GM21423 (cell line): ENCODE results near the gene NFYC.
"Not testable (repeated sequence)": the region's sequence is repeated elsewhere in the genome, so short reads cannot be mapped to it uniquely, and the experiment has no call there.

Source experiments
- ATAC-seq: cut with Tn5 transposase; IDR thresholded peaks from one replicate; pipeline ENCODE4 v1.9.1; 2021; ENCODE audit warnings: mild to moderate bottlenecking, moderate library complexity; ENCODE audit not compliant: unreplicated experiment

Gene NFYC

DNA sequence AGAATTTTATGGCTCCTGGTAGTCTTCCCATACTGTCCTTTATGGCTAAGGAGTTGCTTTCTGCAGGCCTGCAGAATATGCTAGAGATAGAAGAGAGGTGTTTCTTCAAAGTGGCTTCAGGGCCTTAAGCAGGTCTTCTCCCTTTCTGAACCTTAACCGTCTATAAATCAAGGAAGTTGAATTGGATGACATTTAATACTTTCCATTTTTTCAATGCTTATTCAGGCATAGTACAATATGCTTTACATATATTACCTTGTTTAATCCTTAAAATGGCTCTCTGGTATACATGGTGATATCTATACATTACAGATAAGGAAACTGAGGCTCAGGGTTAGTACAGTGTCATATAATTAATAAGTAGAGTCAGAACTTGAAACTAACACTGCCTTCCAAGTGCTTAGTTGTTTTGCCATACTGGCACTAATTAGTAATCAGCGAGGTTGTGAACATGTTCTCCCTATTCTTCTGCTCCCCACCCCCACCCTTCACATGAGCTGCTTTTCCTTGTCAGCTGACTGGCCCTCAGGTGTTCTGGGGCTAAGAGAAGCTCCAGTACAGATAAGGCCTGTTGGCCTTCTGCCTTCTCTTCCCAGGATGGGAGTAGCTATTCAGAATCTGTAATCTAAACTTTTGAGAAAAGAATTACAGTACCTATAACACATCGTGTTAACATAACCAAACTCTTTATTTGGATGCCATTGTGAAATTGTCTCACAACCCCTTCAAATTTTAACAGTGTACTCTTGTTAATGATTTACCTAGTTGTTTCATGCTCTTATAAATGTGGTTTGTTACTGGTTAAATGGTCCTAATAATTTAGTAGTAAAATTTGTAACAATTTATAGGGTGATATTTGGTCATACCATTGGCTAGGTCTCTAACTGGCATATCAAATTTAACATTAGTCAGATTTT is 13.6 kb downstream of the NFYC start:
- ATAC-seq = no peak

DNA sequence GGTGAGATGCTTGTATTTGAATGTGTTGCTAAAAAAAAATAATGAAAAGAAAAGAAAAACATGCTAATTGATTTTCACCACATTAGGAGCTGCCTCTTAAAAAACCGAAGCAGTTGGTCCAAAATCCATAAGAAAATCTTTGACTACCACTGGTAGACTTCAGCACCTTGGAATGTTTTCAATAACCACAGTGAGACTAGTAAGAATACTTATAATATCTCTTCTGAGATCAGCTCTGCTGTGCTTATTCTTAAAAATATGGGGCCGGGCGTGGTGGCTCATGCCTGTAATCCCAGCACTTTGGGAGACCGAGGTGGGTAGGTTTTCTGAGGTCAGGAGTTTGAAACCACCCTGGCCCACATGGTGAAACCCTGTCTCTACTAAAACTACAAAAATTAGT is 15.1 kb downstream of the NFYC start:
- no peak for ATAC-seq

DNA sequence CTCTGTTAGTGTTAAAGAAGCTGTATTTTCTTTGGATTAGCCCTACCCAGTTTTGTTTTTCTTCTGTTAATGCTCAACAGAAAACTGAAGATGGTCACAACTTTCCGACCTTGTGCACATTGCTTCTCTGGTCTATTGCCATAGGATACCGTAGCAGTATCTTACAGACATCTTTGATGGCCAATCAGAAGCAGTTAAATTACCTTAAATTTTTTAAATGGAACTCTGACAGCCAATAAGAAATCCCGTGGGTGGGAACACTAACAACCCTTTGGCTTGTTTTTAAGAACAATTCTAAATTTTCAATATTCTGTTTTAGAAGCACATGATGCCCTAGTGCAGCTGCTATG is 17.2 kb downstream of the NFYC start:
- peak; percentile 68 for ATAC-seq

DNA sequence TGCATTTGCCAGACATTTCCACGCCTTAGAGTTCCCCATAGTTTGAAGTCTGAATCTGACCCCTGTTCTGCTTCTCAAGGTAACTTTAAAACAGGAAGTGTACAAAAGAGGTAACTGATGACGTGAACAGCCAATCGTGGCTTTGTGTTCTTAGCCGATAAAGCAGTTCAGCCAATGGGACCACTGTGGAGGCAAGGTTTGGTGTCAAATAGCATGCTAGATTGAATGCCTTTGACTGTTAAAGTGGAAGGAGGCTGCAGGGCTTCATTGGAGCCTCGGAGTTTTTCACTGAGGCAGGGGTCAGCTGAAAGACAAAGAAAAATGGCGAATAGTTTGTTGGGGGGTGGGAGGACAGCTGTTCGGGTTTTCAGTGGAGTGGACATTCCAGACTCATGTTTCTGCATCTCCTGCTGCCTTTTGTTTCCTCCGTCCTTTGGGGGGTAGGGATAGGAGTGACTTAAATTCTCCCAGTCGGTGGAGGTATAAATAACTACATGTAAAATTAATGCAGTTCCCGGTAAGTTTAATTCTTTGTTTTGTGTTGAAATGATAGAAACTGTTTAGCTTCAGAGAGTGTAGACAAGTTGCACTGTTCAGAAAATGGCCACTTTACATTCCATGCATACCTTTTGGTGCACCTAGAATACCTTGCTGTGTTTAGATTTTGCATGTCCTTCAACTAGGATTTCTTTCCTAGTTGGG is 17.7 kb downstream of the NFYC start:
- peak; percentile 84 for ATAC-seq

DNA sequence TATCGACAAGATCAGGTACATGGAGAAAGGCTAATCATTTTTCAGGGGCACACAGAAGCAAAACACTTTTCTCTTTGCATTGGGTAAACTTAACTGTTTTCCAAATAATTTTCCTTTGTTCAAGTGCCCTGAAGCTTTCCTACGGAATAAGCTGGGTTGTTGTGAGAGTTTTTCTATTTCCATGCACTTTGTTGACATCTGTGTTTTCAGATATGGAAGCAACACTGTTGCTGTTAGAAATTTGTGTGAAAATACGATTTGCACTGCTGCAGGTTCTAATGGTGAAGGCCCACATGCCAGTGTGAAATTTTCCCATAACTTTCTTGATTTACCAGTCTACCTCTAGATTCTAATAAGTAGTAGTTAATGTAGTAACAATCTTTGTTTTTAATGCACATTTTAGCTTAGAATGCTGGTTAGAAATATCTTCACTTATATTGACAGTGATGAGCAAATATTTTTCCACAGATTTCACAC is 18.3 kb downstream of the NFYC start:
- no peak for ATAC-seq

DNA sequence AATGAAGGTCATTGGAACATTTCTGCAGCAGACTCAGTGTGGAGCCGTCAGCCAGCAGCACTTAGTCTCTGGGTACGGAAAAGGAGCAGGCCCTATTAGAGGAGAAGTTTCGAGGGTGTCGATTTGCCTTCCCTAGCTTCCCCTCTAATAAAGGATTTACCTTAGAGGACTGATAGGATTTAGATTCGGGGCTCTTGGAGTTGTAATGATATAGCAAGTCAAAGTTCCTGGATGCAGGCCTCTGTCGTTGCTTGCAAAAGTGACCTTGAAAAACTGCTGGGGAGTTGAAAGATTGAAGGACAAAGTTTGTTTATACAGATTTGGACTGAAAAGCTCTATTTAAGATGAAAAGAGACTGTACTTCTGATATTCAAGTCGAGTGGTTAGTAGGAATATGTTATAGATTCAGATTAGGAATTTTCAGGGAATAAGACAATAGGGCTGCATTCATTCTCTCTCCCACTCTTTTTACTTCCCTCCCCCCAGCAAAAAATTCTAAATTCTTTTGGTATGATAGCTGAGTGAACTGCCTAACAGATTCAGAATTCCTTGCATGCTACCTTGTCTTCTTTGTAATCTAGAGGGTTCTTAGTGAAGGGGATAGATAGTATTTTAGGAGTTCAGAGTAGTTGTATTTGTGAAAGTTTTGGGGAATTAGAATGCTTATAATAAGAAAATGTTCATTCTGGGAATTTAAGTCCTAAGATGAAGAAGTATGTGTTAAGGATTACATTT is 19.2 kb downstream of the NFYC start:
- no peak for ATAC-seq

DNA sequence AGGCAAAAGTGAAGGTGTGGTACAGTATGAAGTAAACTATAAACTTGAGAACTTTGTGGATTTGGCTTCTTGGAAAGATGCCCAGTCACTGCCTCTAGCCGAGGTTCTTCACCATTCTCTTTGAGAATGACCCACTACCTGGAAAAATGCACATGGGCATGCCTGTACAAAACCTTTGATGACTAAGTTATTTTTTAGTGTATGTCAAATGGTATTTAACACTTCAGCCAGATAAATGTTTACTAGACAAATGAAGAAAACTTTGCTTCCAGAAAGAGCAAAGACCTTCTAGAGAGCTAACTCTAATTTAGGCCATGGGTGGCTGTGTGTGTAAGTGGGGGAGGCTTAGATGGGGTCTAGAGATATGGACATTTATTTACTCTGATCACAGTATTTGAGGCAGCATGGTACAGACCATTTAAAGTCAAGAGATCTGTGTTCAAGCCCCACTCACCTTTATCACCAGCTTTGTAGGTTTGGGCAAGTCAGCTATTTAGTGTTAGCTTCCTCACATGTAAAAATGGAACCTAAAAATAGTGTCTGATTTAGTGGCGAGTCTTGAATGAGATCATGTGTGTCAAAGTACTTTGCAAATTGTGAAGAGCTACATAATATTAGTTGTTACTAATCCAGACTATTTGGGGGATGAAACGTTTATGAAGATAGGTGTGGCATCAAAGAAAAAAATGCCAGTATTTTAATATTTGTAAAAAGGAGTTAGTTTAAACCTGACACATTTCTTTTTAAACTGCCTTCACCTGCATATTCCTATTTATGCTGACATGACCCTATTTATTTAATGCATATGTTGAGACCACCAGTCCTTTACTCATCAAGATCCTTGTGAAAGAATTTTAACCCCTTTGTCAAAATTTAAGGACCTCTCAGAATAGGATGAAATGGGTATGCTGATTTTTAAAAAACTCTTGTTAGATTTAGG is 20.2 kb downstream of the NFYC start:
- ATAC-seq = no peak

DNA sequence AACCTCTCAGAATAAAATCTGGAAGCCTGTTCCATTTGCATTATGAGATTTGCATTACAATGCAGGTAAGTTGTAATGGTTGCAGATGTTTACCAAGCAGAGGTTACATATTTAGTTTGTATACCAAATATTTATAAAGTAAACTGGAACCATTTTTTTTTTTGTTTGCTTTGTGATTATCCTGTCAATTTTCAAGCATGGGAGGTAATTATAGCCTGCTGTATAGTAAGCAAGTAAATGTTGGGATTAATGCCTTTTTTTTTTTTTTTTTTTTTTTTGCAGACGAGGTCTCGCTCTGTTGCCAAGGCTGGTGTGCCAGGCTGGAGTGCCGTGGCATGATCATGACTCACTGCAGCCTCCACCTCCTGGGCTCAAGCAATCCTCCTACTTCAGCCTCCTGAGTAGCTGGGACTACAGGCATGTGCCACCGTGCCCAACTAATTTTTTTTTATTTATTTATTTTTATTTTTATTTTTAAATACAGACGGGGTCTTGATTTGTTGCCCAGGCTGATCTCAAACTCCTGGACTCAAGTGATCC is 21.0 kb downstream of the NFYC start:
- ATAC-seq = no peak

DNA sequence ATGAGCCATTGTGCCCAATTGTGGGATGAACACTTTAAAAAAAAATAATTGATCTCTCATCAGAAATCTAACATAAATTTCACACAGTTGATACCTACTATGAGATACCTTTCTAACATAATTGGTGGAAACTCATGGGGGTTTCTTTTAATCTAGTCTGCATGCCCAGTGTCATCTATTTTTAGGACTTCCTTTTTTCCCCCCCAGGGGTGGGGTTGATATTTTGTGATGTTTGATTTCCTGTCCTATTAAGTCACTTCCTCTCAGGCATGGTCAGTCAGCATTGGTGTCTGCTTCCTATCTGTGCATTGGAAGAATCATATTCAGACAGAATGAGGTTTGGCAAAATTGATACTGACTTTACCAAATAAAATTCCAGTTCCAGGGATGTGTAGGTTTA is 21.5 kb downstream of the NFYC start:
- ATAC-seq = no peak

DNA sequence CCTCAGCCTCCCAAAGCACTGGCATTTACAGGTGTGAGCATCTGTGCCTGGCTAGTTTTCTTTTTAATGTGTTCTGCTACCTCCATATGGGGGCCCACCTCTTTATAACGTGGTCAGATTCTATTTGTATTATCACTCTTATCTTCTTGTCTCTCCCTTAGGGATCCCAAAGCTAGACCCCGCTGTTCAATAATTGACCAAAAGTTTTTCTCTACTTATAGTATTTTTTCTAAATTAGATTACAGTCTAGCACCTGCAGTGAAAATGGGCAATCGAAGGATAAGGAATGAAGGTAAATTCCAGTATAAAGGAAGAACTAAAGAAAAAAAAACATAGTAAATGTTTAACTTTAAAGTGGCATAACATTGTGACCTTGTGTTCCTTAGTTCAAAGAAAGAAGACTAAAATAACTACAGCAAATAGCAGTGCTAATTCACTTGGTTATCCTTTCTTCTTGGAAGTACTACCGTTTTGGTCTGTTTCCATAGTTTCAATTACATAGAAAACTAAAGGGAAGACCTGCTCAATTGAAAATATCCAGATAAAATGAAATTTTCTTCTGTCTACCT is 24.1 kb downstream of the NFYC start:
- no peak for ATAC-seq

DNA sequence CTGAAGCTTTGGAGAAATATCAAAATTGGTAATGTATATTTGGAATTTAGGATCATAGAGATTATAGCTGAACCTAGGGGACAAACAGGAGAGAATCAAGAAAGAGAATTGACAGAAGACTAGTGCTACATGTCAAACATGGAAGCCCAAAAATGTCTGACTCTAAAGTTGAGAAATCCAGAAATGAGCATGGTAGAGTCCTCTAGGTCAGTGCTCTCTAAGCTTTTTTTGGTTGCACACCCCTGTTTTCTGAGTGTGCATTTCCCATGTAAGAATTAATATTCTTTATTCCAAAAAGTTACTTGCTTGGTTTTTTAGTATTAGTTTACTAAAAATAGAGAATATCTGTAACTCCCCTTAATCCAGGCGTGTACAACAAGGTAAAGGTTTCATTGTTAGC is 25.6 kb downstream of the NFYC start:
- no peak for ATAC-seq

DNA sequence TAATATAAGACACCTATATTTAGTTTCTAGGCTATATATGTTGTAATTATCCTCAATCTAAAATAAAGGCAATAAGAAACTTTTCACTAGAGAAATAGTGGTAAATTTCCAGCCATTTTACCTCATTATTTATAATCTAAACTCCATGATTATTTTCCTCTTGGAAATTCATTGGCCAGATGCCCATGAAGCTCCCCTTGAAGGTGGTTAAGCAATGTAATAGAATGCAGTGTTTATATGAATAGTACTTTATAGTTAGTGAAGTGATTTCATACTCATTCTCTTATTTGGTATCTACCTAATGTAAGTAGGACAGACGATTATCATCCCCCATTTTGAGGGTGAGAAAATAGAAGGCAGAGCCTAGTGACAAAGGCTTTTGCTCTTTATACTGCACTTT is 26.5 kb downstream of the NFYC start:
- no peak for ATAC-seq

DNA sequence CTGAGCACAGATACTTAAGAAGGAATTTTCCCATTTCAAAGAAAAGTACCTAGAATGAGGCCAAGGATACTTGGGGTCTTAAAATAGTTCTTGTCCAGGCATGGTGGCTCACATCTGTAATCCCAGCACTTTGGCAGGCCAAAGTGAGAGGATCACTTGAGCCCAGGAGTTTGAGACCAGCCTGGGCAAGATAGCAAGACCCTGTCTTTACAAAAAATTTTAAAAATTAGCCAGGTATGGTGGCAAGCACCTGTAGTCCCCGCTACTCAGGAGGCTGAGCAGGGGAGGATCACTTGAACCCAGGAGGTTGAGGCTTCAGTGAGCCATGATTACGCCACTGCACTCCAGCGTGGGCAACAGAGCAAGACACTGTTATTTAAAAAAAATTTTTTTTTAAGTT is 29.0 kb downstream of the NFYC start:
- no peak for ATAC-seq

DNA sequence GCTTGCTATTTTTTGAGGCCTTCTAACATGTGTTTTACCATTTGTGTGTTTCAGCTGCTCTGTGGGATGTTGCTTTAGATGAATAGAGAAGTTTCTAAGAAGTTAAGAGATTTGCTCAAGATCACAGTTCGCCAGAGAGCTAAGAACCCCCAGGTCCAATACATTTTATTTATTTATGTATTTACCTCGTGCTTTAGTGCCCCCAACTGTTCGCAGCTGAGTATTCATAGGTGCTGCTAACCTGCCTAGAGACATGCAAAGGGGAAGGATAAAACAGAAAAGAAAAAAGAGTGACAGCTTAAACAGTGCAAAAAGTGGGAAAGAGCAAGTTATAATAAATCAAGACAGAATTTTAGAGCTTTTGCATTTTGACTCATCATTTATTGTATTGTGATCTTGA is 31.1 kb downstream of the NFYC start:
- no peak for ATAC-seq

DNA sequence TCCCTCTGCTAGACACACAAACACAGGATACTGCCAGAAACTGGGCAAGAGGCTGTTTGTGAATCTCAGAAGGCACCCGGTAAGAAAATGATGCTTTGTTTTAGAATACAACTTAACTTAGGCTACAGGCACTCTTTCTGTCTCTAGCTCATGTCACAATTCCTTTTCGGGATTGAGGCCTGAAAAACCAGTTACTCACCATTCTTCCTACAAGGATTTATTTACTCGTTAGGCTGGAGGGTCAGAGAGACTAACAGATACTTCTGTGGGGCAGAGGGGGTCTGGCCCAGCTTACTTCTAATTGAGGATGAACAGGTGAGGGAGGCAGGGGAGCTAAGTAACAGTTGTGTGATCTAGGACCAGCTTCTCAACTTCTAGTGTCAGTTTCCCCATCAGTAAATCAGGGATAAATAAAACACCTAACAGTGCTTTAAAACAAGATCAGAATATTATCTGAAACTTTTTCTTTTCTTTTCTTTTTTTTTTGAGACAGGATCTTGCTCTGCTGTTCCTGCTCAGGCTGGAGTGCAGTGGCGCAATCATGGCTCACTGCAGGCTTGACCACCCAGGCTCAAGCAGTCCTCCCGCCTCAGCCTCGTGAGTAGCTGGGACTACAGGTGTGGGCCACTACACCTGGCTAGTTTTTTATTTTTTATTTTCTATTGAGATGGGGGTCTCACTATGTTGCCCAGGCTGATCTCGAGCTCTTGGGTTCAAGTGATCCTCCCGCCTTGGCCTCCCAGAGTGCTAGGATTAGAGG is 31.9 kb downstream of the NFYC start:
- ATAC-seq = no peak

DNA sequence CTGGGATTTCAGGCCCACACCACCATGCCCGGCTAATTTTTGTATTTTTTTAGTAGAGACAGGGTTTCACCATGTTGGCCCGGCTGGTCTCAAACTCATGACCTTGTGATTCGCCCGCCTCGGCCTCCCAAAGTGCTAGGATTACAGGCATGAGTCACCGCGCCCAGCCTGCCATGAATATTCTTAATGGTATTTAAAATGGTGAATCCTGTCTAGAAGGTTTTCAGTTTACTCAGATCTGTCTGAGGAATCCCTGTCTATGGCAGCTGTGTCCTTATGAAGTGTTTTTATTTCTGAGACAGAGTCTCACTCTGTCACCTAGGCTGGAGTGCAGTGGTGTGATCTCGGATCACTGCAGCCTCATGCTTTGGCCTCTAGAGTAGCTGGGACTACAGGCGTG is 36.2 kb downstream of the NFYC start:
- not testable (repeated sequence) for ATAC-seq

DNA sequence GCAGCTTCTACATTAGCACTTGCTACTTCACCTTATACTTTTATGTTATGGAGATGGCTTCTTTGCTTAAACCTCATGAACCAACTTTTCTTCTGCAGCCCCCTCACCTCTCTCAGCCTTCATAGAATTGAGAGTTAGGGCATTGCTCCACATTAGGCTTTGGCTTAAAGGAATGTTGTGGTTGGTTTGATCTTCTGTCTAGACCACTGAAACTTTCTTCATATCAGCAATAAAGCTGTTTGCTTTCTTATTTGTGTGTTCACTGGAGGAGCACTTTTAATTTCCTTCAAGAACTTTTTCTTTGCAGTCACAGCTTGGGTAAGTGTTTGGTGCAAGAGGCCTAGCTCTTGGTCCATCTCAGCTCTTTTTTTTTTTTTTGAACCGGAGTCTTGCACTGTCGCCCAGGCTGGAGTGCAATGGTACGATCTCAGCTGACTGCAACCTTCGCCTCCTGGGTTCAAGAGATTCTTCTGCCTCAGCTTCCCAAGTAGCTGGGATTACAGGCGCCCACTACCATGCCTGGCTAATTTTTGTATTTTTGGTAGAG is 37.9 kb downstream of the NFYC start:
- not testable (repeated sequence) for ATAC-seq

DNA sequence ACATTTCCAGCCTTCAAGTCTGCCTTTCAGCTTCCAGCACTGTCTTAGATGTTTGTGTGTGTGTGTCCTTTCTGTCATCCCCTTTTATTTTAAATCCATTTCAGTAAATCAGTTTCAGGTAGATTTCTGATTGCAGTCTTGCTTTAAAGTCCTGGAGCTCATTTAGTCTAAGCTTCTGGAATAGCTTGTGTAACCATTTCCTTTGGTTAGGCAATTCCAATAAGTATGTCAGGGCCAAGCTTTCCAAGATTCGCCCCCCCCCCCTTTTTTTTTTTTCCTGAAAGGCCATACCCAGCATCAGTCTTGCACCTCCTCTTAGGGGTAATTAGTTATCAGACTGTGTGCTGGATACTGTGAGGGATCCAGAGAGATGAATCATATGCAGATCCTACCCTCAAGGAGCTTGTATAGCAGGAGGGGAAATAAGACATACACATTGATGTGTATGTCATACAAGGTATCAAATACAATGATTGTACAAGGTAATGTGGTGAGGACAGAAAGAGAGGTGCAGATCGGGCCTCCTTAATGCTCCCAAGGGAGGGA is 41.3 kb downstream of the NFYC start:
- no peak for ATAC-seq
